HG03575 (cell line): Measurements from ENCODE around the gene PIK3AP1.
"Not testable (repeated sequence)": the region's sequence is repeated elsewhere in the genome, so short reads cannot be mapped to it uniquely, and the experiment has no call there.

Experiments used
- ATAC-seq: cut with Tn5 transposase; IDR thresholded peaks from one replicate; pipeline ENCODE4 v1.9.1; 2021; ENCODE audit not compliant: unreplicated experiment, insufficient number of reproducible peaks, low FRiP score; ENCODE audit errors: extremely low read depth

PIK3AP1 gene

GRCh38 chr10:96570983-96571964 is 149.0 kb downstream of the PIK3AP1 start:
- ATAC-seq, result no peak

DNA sequence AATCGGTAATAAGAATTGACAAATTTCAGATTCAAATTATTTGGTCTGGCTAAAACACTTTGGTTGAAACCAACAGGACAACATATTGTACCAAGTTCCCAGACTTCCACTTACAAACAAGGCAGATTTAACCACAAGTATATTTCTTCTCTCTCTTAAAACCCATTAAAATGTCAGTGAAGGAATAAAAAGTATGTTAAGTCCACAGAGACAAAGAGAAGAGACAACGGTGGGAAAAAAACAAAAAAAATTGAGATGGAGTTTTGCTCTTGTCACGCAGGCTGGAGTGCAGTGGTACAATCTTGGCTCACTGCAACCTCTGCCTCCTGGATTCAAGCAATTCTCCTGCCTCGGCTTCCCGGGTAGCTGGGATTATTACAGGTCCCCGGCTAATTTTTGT is 149.8 kb downstream of the PIK3AP1 start:
- no peak for ATAC-seq

GRCh38 chr10:96568402-96568801 is 151.9 kb downstream of the PIK3AP1 start:
- no peak for ATAC-seq

DNA sequence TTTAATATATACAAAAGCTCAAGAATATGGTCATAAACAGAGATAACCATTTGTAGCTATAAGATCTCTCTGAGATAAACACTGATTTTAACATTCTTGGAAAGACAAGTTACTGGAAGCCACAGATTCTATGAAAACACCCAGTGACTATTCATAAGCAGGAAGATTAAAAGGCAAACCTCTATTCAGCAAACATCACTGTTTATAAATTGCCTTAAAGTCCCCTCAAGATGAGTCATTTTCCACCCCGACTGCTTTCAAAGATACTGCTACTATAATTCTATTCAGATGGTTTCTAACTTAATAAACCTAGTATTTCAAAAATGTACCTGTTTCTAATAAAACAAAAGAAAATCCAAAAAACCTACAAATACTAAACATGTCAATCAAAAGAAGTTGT is 154.5 kb downstream of the PIK3AP1 start:
- no peak for ATAC-seq

- ATAC-seq, result no peak
Observed at GRCh38 chr10:96560966-96561887, 159.1 kb downstream of the PIK3AP1 start.

- no peak for ATAC-seq
Observed at GRCh38 chr10:96560489-96560888, 159.8 kb downstream of the PIK3AP1 start.

DNA sequence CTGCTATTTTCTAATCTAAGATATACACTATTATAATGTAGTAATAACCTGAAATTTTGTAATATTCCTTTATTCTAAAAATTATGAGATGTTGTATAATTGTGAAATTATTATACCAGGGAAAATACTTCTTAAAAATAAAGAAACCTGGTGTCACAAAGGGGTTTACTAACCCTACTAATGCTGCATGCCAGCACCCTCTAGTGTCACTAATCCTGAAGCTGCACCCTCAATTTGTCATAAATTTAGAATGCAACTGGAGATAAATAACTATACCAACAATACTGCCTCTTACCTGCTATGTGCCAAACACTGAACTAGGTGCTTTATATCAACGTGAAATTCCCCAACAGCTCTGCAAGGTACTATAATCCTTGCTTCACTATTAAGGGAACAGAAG is 164.3 kb downstream of the PIK3AP1 start:
- ATAC-seq, result no peak

DNA sequence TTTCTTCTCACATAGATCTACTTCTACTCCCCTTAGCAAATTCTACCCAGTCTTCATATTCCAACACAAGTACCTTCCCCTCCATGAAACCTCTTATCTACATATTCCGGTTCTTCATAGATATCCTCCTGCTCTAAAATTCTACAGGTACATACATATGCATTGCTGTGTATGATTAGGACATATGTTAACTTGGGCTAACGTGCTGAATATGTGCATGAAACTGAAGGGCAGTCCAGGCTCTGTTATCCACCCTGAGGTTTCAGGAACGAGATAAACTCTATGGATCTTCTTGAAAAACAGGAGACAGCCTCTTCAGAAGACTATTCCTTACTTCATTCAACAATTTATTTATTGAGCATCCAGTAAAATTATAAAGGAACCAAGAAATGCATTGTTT is 165.0 kb downstream of the PIK3AP1 start:
- ATAC-seq, result no peak

- ATAC-seq, result no peak
Observed at GRCh38 chr10:96548589-96548988, 171.7 kb downstream of the PIK3AP1 start.

GRCh38 chr10:96545558-96545957 is 174.8 kb downstream of the PIK3AP1 start:
- ATAC-seq, result not testable (repeated sequence)
